GM23248 (cell line): ENCODE measurements around the gene ADK. TPM values are rescaled to one million over a fixed set of nuclear protein-coding genes. Genes with fewer than 3 reads are reported as not detected.

ENCODE experiments used
- DNase-seq: peaks from one replicate; pipeline ENCODE4 v3.0.0-alpha.2; 2015
- H2AFZ ChIP-seq: fragments of 200-600 bp; sonication (generic); 2 replicates; pipeline ENCODE4 v1.6.1; 2016; ENCODE audit warnings: antibody characterized with exemption
- H3F3A ChIP-seq: fragments of 200-600 bp; sonication (generic); 2 replicates; pipeline ENCODE4 v1.6.1; 2016; ENCODE audit warnings: mild to moderate bottlenecking, antibody characterized with exemption, mixed run types; ENCODE audit not compliant: insufficient read depth
- H3K27ac ChIP-seq: fragments of 200-600 bp; sonication (generic); 2 replicates; pipeline ENCODE4 v1.5.1; 2016; ENCODE audit warnings: mild to moderate bottlenecking
- H3K27me3 ChIP-seq: fragments of 200-600 bp; sonication (generic); replicated peaks from 2 replicates; pipeline ENCODE4 v1.6.1; 2016; ENCODE audit warnings: mild to moderate bottlenecking; ENCODE audit not compliant: insufficient read depth
- H3K36me3 ChIP-seq: fragments of 200-600 bp; sonication (generic); 2 replicates; pipeline ENCODE4 v1.6.1; 2016; ENCODE audit warnings: low read depth, mild to moderate bottlenecking
- H3K4me1 ChIP-seq: fragments of 200-600 bp; sonication (generic); 2 replicates; pipeline ENCODE4 v1.6.1; 2016; ENCODE audit warnings: mild to moderate bottlenecking; ENCODE audit not compliant: insufficient read depth
- H3K4me2 ChIP-seq: fragments of 200-600 bp; sonication (generic); one replicate; pipeline ENCODE4 v1.6.1; 2016; ENCODE audit warnings: mild to moderate bottlenecking; ENCODE audit not compliant: unreplicated experiment
- H3K4me3 ChIP-seq: fragments of 200-600 bp; sonication (generic); 2 replicates; pipeline ENCODE4 v1.5.1; 2016; ENCODE audit warnings: mild to moderate bottlenecking
- H3K79me2 ChIP-seq: fragments of 200-600 bp; sonication (generic); 2 replicates; pipeline ENCODE4 v1.6.1; 2016; ENCODE audit warnings: mild to moderate bottlenecking; ENCODE audit not compliant: insufficient read depth
- H3K9ac ChIP-seq: fragments of 200-600 bp; sonication (generic); 2 replicates; pipeline ENCODE4 v1.6.1; 2016; ENCODE audit warnings: mild to moderate bottlenecking
- H3K9me2 ChIP-seq: fragments of 200-600 bp; sonication (generic); 2 replicates; pipeline ENCODE4 v1.6.1; 2016; ENCODE audit warnings: mixed run types, mild to moderate bottlenecking, moderate library complexity; ENCODE audit not compliant: insufficient read depth
- H3K9me3 ChIP-seq: fragments of 200-600 bp; sonication (generic); one replicate; pipeline ENCODE4 v1.6.1; 2017; ENCODE audit warnings: low read depth
- H4K20me1 ChIP-seq: fragments of 200-600 bp; sonication (generic); 2 replicates; pipeline ENCODE4 v1.6.0; 2016; ENCODE audit not compliant: insufficient read depth
- EZH2 ChIP-seq: fragments of 200-600 bp; sonication (generic); IDR thresholded peaks from 2 replicates; pipeline ENCODE4 v1.6.1; 2018; ENCODE audit warnings: antibody characterized with exemption, mild to moderate bottlenecking; ENCODE audit not compliant: insufficient read depth, poor library complexity, severe bottlenecking
- EZH2phosphoT487 ChIP-seq: fragments of 200-600 bp; sonication (generic); IDR thresholded peaks from 2 replicates; pipeline ENCODE4 v1.6.1; 2018; ENCODE audit warnings: antibody characterized with exemption, moderate library complexity, mild to moderate bottlenecking, low read depth; ENCODE audit not compliant: insufficient read depth
- WGBS, 2 experiments: methylation state at CpG; one replicate each; pipeline ENCODE4 v1.1.6; 2015 to 2017; ENCODE audit warnings: low lambda C conversion rate in 2 of 2, low coverage in 1 of 2; ENCODE audit errors: missing lambda C conversion rate in 2 of 2; 5-methylcytosine and 5-hydroxymethylcytosine counted together
- in situ Hi-C: fragments of 300-500 bp; cut with MboI; formaldehyde crosslinking; loops from 2 replicates; pipeline ENCODE4 v1.15.0; 2020
- polyA plus RNA-seq: library from polyadenylated mRNA; unstranded; fragments of >200 nt; fragmentation: Nextera tagmentation; extraction: Ambion mirVana; gene quantifications from 2 replicates; pipeline ENCODE4 v1.2.1, GENCODE V29; 2016
- total RNA-seq: library from RNA; depleted of rRNA; stranded (reverse); fragments of >200 nt; shearing (Covaris generic); gene quantifications from 2 replicates; pipeline ENCODE4 v1.2.3, GENCODE V29; 2014

The ADK gene
- total and polyA plus RNA-seq, 2 experiments from 2014 or later = 43.7 to 75.1 TPM

GRCh38 chr10:74432841-74433594, 282.0 kb downstream of the ADK start:
- H3F3A ChIP-seq = peaks cover 39% of the 10 kb centered on the region
- 25 to 28% methylated on average over 1 of the region's 1 CpG for WGBS, 2 experiments
- H4K20me1 ChIP-seq = no peaks in the 10 kb centered on the region
- H3K27ac ChIP-seq = peak overlapping the region; percentile 50
- H3K27me3 ChIP-seq = no peaks in the 10 kb centered on the region
- no peaks in the 10 kb centered on the region for H3K36me3 ChIP-seq
- DNase-seq = peak; percentile 80
- H3K4me3 ChIP-seq = peak overlapping the region; percentile 15; the same call in 1 of the 2 replicates
- no peaks in the 10 kb centered on the region for H3K9me2 ChIP-seq
- no peaks in the 10 kb centered on the region for H3K79me2 ChIP-seq
- H3K9ac ChIP-seq = no peak overlapping the region
- no peaks in the 10 kb centered on the region for H3K9me3 ChIP-seq
- H2AFZ ChIP-seq = no peak overlapping the region
- TF ChIP-seq EZH2phosphoT487 (0 out of 2 replicates have a peak, but pooled peaks have one; percentile 38), EZH2 (no peak)
- in situ Hi-C loops = no loop called here
- H3K4me2 ChIP-seq = peak overlapping the region; percentile 67
- H3K4me1 ChIP-seq = peaks cover 33% of the 10 kb centered on the region

DNA sequence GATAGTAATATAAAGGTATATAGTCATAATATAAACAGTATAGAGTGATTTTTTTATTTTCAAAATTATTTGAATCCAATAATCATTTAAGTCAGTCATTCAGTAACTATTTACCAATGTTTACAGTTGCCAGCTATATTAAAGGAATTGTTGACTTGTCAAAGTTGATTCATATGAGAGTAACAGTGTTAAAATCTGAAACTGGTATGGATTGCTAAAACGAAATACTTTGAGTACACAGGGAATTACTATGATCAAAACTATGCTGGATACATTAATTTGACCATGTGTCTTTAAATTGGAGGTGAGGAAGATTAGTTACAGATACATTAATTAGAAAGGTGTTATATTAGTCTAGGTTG, 282.6 kb downstream of the ADK start:
- in situ Hi-C loops = no loop called here
- H4K20me1 ChIP-seq = no peaks in the 10 kb centered on the region

GRCh38 chr10:74433993-74434392, 283.0 kb downstream of the ADK start:
- peak; percentile 1 for DNase-seq
- Histone ChIP-seq H3K27me3 (no peaks in the 10 kb centered on the region), H3K4me1 (peaks cover 43% of the 10 kb centered on the region), H3K4me3 (no peak overlapping the region; the same call in 1 of the 2 replicates), H3K9me2 (no peaks in the 10 kb centered on the region), H3K36me3 (no peaks in the 10 kb centered on the region), H3K9ac (no peak overlapping the region), H4K20me1 (no peaks in the 10 kb centered on the region), H3K27ac (no peak overlapping the region; the same call in 1 of the 2 replicates), H3F3A (peaks cover 48% of the 10 kb centered on the region), H3K79me2 (no peaks in the 10 kb centered on the region), H3K9me3 (no peaks in the 10 kb centered on the region), H3K4me2 (peak overlapping the region; percentile 67), H2AFZ (no peak overlapping the region)
- TF ChIP-seq EZH2 (no peak), EZH2phosphoT487 (no peak)
- in situ Hi-C loops = no loop called here
- WGBS, 2 experiments = 95 to 100% methylated on average over 1 of the region's 1 CpG

More for the DNA sequence above, 282.6 kb downstream of the ADK start:
- Histone ChIP-seq H3K9me3 (no peaks in the 10 kb centered on the region), H3K79me2 (no peaks in the 10 kb centered on the region), H3K27ac (peak overlapping the region; percentile 50), H3K4me3 (peak overlapping the region; percentile 15; the same call in 1 of the 2 replicates), H2AFZ (no peak overlapping the region), H3K4me1 (peaks cover 39% of the 10 kb centered on the region), H3K27me3 (no peaks in the 10 kb centered on the region), H3K4me2 (peak overlapping the region; percentile 67), H3K9me2 (no peaks in the 10 kb centered on the region), H3K9ac (no peak overlapping the region), H3F3A (peaks cover 44% of the 10 kb centered on the region), H3K36me3 (no peaks in the 10 kb centered on the region)
- no peak for TF ChIP-seq EZH2phosphoT487
- no peak for TF ChIP-seq EZH2
- peak; percentile 8 for DNase-seq
- 41 to 44% methylated on average over 1 of the region's 1 CpG for WGBS, 2 experiments

DNA sequence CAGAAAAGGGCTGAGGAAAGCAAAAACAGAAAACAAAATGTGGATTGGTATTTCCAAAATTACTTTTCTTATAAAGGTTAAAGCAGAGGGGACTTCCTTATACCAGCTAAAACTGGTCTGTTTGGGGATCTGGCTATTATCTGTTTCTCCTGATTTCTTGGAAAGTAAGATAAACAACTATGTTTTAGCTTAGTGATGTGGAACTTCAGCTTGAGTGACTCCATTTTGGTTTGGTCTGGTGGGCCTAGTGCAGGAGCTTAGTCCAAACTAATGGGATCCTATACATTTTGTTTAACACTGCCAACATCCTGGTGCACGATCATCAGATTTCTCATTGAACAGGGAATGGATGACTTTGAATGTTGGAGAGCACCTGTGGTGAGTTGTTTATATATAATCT, 283.5 kb downstream of the ADK start:
- Histone ChIP-seq H3K27me3 (no peaks in the 10 kb centered on the region), H3F3A (peaks cover 51% of the 10 kb centered on the region), H3K9ac (no peak overlapping the region), H3K4me2 (no peak overlapping the region), H3K9me3 (no peaks in the 10 kb centered on the region), H2AFZ (no peak overlapping the region), H3K36me3 (no peaks in the 10 kb centered on the region), H3K27ac (no peak overlapping the region), H3K9me2 (no peaks in the 10 kb centered on the region), H3K4me3 (no peak overlapping the region), H3K4me1 (peaks cover 49% of the 10 kb centered on the region), H3K79me2 (no peaks in the 10 kb centered on the region), H4K20me1 (no peaks in the 10 kb centered on the region)
- TF ChIP-seq EZH2phosphoT487 (no peak), EZH2 (no peak)
- DNase-seq = no peak
- in situ Hi-C loops = no loop called here
- 100% methylated on average over 1 of the region's 1 CpG for WGBS, 2 experiments
